Inferior parietal cortex (tissue), 1 donor: ENCODE measurements around the gene SZRD1.
A peak's percentile ranks its signal among the peaks of the same experiment; 100 is the strongest.
"Not testable (repeated sequence)": the region's sequence is repeated elsewhere in the genome, so short reads cannot be mapped to it uniquely, and the experiment has no call there.

Experiments used
- DNase-seq: peaks from one replicate; pipeline ENCODE4 v3.0.0-alpha.2; 2016; ENCODE audit errors: extremely low spot score

The SZRD1 gene

DNA sequence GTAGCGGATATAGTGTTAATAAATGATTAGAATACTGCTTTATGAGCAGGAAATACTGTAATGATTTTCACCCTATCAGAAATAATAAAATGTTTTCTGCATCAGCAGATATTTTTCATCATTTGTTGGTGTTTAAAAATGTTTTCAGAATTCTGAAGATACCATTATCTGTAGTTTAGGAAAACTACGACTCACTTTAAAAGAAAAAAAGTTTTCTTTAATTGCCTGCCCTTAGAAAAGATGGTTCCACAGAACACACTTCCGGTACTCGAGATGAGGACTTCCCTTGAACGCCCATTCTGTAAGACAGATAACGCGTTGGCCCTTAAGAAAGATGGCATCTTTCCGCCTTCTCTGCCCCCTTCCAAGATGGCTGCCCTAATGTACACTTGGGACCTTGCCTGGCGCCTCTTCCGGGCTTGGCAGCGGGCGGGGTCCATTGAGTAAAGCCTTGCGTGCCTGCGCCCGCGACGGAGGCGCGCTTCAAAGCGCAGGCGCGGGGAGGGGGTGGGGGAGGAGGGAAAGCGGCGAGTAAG lies at the start of gene SZRD1:
SZRD1 (plus strand) TSS at position 521 of the 536 bp plus-strand sequence. CDS start 16 bp downstream, outside the sequence.
- DNase-seq = peak; percentile 99

DNA sequence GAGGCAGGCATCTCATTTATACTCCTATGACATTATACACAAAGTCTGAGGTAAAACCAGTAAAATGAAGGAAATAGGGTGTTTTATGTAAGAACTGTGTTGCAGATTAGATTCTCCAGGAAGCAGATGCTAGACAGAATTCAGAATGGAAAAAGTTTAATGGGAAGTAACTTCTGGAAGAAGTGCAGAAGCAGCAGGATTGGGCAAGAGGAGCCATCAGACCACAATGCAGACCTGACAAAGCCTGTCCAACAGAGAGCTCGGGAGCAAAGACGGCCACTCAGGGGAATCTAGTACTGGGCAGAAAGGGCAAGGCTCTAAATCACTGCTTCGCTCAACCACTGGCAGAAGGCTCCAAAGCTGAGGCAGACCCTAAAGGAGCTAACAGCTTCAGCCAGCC lies 48.5 kb upstream of the SZRD1 start:
- DNase-seq = no peak

DNA sequence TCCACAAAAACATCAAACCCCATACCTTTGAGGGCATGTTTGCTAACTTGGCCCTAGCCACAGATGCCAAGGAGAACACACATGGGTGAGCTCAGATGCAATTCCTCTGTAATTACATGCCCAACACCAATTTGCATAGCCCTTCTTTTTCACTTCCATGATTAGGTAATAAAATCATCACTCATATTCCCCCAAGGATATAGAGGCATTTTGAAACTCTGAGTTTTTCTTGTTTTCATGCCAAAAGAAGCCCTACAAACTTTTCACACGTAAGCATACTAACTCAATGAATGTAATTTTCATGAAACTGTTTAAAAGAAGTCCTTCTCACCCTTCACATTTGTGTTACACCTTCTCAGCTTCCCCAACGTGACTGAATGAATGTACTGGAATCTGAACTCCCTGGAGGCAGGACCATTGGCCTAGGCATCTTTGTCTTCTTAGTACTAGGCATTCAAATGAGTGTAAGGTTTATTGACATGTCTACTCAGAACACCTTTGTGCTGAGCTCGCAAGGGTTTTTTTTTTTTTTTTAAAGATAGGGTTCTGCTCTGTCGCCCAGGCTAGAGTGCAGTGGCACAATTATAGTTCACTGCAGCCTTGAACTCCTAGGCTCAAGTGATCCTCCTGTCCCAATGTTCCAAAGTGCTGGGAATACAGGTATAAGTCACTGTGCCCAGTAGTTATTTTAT lies 45.7 kb upstream of the SZRD1 start:
- no peak for DNase-seq

DNA sequence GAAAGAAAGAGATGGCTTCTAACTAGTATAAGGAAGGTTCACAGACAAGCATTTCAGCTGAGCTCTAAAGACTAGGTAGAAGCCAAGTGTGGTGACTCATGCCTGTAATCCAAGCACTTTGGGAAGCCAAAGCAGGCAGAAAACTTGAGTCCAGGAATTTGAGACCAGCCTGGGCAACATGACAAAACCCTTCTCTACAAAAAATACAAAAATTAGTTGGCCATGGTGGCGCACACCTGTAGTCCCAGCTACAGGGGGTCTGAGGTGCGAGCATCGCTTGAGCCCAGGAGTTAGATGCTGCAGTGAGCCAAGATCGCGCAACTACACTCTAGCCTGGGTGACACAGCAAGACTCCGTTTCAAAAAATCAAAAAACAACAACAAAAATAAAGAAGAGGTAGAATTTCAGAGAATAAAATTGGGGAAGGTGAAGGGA lies 42.6 kb upstream of the SZRD1 start:
- no peak for DNase-seq

DNA sequence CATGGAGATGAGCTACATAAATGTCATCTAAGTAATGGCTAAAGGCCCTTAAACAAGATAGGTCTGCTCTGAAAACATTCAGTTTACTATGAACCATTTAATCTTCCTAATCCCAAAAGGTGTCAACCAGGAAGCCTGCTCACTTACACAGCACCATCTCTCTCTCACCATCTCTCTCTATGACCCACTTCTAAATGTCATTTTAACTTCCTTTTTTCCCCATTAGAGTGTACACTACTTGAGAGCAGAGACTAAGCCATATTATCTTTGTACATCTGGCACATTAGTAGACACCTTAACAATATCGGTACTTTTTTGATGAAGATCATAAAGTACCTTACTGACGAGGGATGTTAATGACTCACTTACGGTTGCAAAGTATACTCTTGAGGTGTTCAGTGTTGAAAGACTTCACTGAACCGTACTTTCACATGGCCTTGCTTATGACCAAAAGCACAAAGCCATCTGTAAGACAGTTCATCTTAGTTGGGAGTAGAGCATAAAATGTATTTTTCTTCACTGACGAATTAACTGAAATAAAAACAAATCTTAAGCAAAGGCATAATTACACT lies 40.1 kb upstream of the SZRD1 start:
- no peak for DNase-seq

- no peak for DNase-seq
Observed at GRCh38 chr1:16334655-16335340, 32.2 kb upstream of the SZRD1 start.

DNA sequence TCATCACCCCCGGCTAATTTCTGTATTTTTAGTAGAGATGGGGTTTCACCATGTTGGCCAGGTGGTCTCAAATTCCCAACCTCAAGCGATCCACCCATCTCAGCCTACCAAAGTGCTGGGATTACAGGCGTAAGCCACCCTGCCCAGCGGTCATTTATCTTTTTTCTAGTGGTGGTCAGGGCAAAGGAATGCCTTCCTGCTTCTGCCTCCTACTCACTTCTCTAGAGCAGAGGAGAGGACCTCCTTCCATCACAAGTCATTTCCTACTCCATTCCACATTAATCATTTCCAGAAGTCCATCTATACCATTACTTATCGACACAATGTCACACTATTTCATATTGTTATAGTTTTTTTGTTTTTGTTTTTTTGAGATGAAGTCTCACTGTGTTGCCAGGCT lies 28.1 kb upstream of the SZRD1 start:
- DNase-seq = no peak

- no peak for DNase-seq
Observed at GRCh38 chr1:16340673-16341072, 26.4 kb upstream of the SZRD1 start.

- DNase-seq = no peak
Observed at GRCh38 chr1:16342331-16343062, 24.5 kb upstream of the SZRD1 start.

DNA sequence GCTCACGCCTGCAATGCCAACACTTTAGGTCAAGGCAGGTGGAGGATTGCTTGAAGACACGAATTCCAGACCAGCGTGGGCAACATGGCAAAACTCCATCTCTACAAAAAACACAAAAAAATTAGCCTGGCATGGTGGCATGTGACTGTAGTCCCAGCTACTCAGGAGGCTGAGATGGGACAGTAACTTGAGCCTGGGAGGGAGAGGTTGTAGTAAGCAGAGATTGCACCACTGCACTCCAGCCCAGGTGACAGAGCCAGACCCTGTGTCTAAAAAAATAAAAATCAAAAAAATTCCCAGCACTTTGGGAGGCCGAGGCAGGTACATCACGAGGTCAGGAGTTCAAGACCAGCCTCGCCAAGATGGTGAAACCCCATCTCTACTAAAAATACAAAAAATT lies 23.8 kb upstream of the SZRD1 start:
- not testable (repeated sequence) for DNase-seq

GRCh38 chr1:16348414-16349182 lies 18.4 kb upstream of the SZRD1 start:
- no peak for DNase-seq

DNA sequence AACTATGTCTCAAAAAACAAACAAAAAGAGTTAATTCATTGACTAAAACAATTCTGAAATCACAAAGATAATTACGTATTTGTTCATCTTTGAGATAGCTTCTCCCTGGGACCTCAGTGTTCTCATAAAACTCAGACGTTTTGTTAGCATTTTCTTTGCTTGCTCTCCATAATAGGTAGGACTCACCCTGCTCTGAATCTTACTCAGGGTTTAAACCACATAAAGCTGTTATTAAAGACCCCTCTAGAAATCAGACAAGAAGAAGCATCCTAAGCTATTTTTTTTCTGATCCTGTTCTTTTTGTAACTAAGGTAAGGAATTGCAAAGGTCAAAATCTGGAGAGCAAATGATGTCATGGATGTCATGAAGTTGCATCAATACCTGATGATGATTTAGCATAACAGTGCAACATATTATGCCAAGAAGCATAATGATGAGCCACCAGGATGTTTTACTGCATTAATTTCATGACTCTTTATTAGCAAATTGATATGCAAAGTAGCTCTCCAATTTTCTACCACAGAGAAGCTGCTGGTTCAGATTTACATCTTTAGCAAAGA lies 17.1 kb upstream of the SZRD1 start:
- no peak for DNase-seq

GRCh38 chr1:16351456-16351993 lies 15.5 kb upstream of the SZRD1 start:
- DNase-seq = peak; percentile 37

DNA sequence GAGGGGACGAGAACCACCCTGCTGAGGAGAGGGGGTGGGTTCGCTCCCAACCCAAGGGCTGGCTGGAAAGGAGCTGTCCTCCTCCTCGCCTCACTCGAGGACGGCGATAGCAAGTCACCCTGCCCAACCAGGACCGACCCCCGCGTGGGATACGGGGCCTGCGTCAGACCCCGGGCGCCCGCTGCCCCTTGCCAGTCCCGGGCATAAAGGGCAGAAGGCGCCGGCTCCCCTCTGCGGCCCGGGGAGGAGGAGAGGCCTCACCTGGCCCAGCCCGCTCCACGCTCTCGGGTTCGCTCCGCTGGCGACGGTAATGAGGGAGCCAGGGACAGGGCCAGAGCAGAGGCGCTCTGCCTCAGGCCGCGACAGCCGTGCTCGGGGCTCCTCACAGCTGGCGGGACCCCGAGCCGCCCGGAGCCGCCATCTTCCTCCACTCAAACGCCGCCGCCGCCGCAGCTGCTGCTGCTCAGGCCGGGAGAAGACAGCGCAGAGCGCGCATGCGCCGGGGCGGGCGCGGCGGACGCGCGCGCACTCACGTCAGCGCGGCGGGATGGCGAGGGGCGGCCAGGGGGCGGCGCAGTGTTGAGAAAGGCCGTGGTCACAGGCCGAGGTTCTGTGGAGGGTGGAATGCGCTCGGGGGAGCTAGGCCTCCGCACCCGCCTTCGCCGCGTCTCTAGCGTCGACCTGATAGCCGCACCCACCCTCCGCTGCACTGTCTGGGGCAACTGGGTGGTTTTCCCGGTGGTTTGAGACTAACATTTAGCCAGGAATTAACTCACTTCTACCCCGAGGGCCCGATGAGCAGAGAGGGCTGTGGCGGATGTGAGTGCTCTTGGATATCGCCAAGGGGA lies 14.8 kb upstream of the SZRD1 start, which contains the start of gene FBXO42:
FBXO42 (minus strand) TSS at position 487 of the 848 bp plus-strand sequence. CDS start 37,062 bp downstream, outside the sequence.
- DNase-seq = peak; percentile 92

GRCh38 chr1:16352842-16353535 lies 14.1 kb upstream of the SZRD1 start:
- DNase-seq = no peak

- DNase-seq = no peak
Observed at GRCh38 chr1:16354619-16355018, 12.4 kb upstream of the SZRD1 start.

GRCh38 chr1:16356867-16357266 lies 10.2 kb upstream of the SZRD1 start:
- no peak for DNase-seq

GRCh38 chr1:16365146-16365498 lies 1.9 kb upstream of the SZRD1 start:
- DNase-seq = not testable (repeated sequence)
